CD4-positive, alpha-beta T cell treated with Interferon alpha-2 for 1 hour (primary cell): Measurements from ENCODE around the gene PRKD2.
"Not testable (repeated sequence)": the region's sequence is repeated elsewhere in the genome, so short reads cannot be mapped to it uniquely, and the experiment has no call there.

Experiments
- DNase-seq, 2 donors: peaks; one replicate each; pipeline ENCODE4 v3.0.0-alpha.2; 2020 to 2022

The PRKD2 gene

GRCh38 chr19:46629546-46630025 is 87.3 kb downstream of the PRKD2 start:
- no peak for DNase-seq

DNA sequence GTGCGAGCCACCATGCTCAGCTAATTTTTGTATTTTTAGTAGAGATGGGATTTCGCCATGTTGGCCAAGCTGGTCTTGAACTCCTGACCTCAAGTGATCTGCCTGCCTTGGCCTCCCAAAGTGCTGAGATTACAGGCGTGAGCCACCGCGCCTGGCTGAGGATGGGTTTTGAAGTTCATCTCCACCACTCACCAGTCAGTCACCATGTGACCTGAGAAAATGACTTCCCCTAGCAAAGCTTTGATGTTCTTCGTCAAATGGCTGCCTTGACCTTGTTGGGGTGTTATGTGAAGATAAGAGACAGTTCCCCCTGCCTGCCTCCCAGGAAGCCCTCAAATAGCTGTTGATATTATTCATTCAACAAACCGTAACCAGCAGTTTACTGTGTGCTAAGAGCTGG is 87.9 kb downstream of the PRKD2 start:
- DNase-seq = not testable (repeated sequence)

- DNase-seq = no peak
Measured at GRCh38 chr19:46626446-46626845, 90.5 kb downstream of the PRKD2 start.

- no peak for DNase-seq
Measured at GRCh38 chr19:46625731-46626130, 91.2 kb downstream of the PRKD2 start.

- DNase-seq = no peak
Measured at GRCh38 chr19:46624958-46625661, 91.8 kb downstream of the PRKD2 start, which contains the start of gene PTGIR. Gene PTGIR (minus strand): TSS chr19:46625089. CDS start chr19:46624225, 864 bp downstream.
